SU-DHL-6 (cell line): ENCODE measurements around the gene VILL.

ENCODE experiments used
- H2AFZ ChIP-seq: fragments of 200-600 bp; sonication (generic); 2 replicates; pipeline ENCODE4 v1.6.1; 2014; ENCODE audit warnings: low read depth, mild to moderate bottlenecking, moderate library complexity, mixed read lengths, antibody characterized with exemption, low read length; ENCODE audit not compliant: severe bottlenecking
- H3F3A ChIP-seq: fragments of 200-600 bp; shearing (Covaris generic); 2 replicates; pipeline ENCODE4 v1.6.0; 2016; ENCODE audit warnings: antibody characterized with exemption, mild to moderate bottlenecking; ENCODE audit not compliant: insufficient read depth
- H3K27ac ChIP-seq: fragments of 200-600 bp; sonication (generic); 2 replicates; pipeline ENCODE4 v1.5.1; 2016; ENCODE audit warnings: low read depth, mild to moderate bottlenecking, low read length, moderate library complexity, mixed read lengths
- H3K27me3 ChIP-seq: fragments of 200-600 bp; sonication (generic), shearing (Covaris generic); 2 replicates; pipeline ENCODE4 v1.6.0; 2014; ENCODE audit warnings: mild to moderate bottlenecking, low read length
- H3K36me3 ChIP-seq: fragments of 200-600 bp; sonication (generic); 2 replicates; pipeline ENCODE4 v1.6.1; 2014; ENCODE audit warnings: mild to moderate bottlenecking, low read length, mixed read lengths
- H3K4me2 ChIP-seq: fragments of 300-600, 200-600 bp; shearing (Covaris generic), sonication (generic); 2 replicates; pipeline ENCODE4 v1.6.0; 2014; ENCODE audit warnings: low read length, low read depth, mild to moderate bottlenecking; ENCODE audit not compliant: poor library complexity, severe bottlenecking
- H3K4me3 ChIP-seq: fragments of 200-600 bp; sonication (generic); 2 replicates; pipeline ENCODE4 v1.5.1; 2014; ENCODE audit warnings: antibody characterized with exemption, low read length, mild to moderate bottlenecking, mixed read lengths; ENCODE audit not compliant: insufficient read depth, poor library complexity, severe bottlenecking
- H3K79me2 ChIP-seq: fragments of 200-600 bp; sonication (generic); 2 replicates; pipeline ENCODE4 v1.6.1; 2014; ENCODE audit warnings: mild to moderate bottlenecking, low read length, moderate library complexity; ENCODE audit not compliant: insufficient read depth
- H3K9ac ChIP-seq: fragments of 200-600 bp; sonication (generic); 2 replicates; pipeline ENCODE4 v1.7.0; 2014; ENCODE audit warnings: mild to moderate bottlenecking, low read length
- H3K9me2 ChIP-seq: fragments of 200-600 bp; sonication (generic); replicated peaks from 2 replicates; pipeline ENCODE4 v1.6.1; 2014; ENCODE audit warnings: low read length; ENCODE audit not compliant: insufficient read depth
- H3K9me3 ChIP-seq: fragments of 200-600 bp; sonication (generic); 2 replicates; pipeline ENCODE4 v1.6.1; 2014; ENCODE audit warnings: low read length, mixed read lengths; ENCODE audit not compliant: insufficient read depth
- H4K20me1 ChIP-seq: fragments of 200-600 bp; sonication (generic); 2 replicates; pipeline ENCODE4 v1.6.1; 2014; ENCODE audit warnings: low read depth, mild to moderate bottlenecking, antibody characterized with exemption, low read length, moderate library complexity, mixed read lengths
- EZH2phosphoT487 ChIP-seq: fragments of 200-600 bp; sonication (generic), shearing (Covaris generic); conservative IDR thresholded peaks from 2 replicates; pipeline ENCODE4 v1.6.1; 2018; ENCODE audit warnings: mild to moderate bottlenecking, antibody characterized with exemption, low read length, moderate library complexity, mixed read lengths
- TF ChIP-seq, protein P1 (sequence below): fragments of 200-600 bp; sonication (generic); IDR thresholded peaks from one replicate; pipeline ENCODE4 v1.5.1; 2017; ENCODE audit warnings: antibody characterized with exemption, mild to moderate bottlenecking, low read length, moderate library complexity; ENCODE audit not compliant: insufficient read depth, poor library complexity, severe bottlenecking

Gene VILL

DNA sequence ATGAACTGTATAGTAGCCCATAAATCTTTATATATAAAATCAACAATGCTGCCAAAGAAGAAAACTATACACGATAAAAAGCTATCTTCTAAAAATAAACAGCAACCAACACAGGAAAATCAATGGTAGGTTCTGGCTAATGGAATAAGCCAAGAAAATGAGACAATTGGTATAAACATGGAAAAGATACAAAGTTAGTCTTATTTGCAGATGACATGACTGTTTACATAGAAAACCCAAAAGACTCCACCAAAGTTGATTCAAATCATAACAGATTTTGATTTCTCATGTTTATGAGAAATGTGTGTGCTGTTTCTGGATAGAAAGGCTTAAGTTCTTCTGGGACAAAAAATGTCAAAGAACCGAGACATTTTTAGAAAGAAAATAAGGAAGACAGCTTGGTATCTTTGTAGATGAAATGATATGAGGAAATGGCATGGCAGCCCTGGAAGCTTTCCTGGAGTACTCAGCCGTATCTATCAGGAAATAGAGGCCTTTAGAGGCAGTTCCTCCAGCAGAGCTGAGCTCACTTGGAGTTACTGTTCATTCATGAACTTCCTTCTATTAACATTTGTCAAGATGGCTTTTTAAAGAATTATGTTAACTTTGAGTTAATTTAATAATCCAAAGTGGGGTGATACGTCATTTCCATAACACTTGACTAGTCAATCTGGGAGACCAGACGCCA is 36.7 kb upstream of the VILL start:
- H3K27me3 ChIP-seq, result no peaks in the 10 kb centered on the region
- no peak overlapping the region for H3K4me2 ChIP-seq
- H3K79me2 ChIP-seq, result no peaks in the 10 kb centered on the region
- H3K9me3 ChIP-seq, result no peaks in the 10 kb centered on the region
- H3K9me2 ChIP-seq, result no peaks in the 10 kb centered on the region
- no peaks in the 10 kb centered on the region for H3K36me3 ChIP-seq
- H3K9ac ChIP-seq, result no peak overlapping the region
- no peak for TF ChIP-seq EZH2phosphoT487
- TF ChIP-seq, protein P1, sequence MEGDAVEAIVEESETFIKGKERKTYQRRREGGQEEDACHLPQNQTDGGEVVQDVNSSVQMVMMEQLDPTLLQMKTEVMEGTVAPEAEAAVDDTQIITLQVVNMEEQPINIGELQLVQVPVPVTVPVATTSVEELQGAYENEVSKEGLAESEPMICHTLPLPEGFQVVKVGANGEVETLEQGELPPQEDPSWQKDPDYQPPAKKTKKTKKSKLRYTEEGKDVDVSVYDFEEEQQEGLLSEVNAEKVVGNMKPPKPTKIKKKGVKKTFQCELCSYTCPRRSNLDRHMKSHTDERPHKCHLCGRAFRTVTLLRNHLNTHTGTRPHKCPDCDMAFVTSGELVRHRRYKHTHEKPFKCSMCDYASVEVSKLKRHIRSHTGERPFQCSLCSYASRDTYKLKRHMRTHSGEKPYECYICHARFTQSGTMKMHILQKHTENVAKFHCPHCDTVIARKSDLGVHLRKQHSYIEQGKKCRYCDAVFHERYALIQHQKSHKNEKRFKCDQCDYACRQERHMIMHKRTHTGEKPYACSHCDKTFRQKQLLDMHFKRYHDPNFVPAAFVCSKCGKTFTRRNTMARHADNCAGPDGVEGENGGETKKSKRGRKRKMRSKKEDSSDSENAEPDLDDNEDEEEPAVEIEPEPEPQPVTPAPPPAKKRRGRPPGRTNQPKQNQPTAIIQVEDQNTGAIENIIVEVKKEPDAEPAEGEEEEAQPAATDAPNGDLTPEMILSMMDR, result no peak
- no peak overlapping the region for H3K27ac ChIP-seq
- H3K4me3 ChIP-seq, result no peak overlapping the region
- H4K20me1 ChIP-seq, result no peaks in the 10 kb centered on the region
- no peaks in the 10 kb centered on the region for H3F3A ChIP-seq
- no peak overlapping the region for H2AFZ ChIP-seq

DNA sequence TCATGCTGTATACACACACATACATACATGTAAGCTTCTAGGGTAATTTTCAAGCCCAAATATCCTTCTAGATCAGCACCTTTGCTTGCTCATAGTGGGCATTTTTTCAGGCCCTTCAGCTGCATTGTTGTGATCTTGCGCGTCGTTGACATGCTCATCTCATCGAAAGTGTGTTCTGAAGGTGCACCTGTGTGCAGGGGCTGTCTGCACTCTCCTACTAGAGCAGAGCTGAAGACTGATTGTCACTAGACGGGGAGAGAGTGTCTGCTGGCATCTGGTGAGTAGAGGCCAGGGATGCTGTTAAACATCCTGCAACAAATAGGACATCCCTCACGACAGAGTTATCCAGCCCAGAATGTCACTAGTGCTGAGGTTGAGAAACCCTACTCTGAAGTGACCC is 35.7 kb upstream of the VILL start:
- H3K4me2 ChIP-seq, result no peak overlapping the region
- no peaks in the 10 kb centered on the region for H3F3A ChIP-seq
- no peak overlapping the region for H3K4me3 ChIP-seq
- H3K79me2 ChIP-seq, result no peaks in the 10 kb centered on the region
- H3K36me3 ChIP-seq, result no peaks in the 10 kb centered on the region
- TF ChIP-seq, protein P1, result no peak
- TF ChIP-seq EZH2phosphoT487, result no peak
- H3K9me3 ChIP-seq, result no peaks in the 10 kb centered on the region
- no peaks in the 10 kb centered on the region for H4K20me1 ChIP-seq
- H2AFZ ChIP-seq, result no peak overlapping the region
- no peak overlapping the region for H3K27ac ChIP-seq
- H3K9ac ChIP-seq, result no peak overlapping the region
- no peaks in the 10 kb centered on the region for H3K27me3 ChIP-seq
- H3K9me2 ChIP-seq, result no peaks in the 10 kb centered on the region

DNA sequence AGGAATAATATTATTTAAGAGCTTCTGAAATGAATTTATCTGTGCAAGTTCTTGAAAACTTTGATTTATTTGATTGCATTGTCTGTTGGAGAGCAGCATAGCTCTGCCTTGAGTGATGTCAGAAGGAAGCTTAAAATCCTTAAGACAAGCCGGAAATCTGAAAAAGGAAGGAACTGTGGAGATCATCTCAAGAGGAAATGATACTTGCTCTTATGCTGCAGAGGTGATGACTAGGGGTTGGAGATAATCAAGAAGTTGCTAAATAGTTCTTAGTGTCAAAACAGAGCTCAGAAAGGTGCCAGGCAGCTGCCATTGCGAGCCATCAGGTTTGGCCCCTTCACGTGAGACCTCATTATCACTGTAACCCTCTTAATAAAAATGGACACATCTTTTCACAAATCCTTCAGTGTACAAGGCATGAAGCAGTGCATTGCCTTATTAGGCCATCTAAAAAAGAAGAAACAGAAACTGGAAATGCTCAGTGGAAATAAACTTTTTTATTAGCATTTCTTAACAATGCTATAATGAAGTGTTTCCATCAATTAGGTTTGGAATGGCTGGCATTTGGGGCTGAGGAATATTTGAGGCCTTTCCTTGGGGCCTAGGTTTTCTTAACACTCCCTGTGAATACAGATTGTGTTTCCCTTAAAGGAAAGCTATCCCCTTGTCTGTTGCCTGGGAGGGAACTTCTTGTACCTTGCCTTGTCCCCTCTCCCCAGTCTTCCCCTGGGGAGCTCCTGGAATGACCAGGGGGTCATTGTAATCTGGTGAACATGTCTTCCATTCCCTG is 34.5 kb upstream of the VILL start:
- Histone ChIP-seq H3K9ac (no peak overlapping the region), H3K36me3 (no peaks in the 10 kb centered on the region), H3K4me3 (no peak overlapping the region), H3F3A (no peaks in the 10 kb centered on the region), H3K79me2 (no peaks in the 10 kb centered on the region), H3K27me3 (no peaks in the 10 kb centered on the region), H3K9me3 (no peaks in the 10 kb centered on the region), H3K4me2 (no peak overlapping the region), H3K27ac (no peak overlapping the region), H3K9me2 (no peaks in the 10 kb centered on the region), H4K20me1 (no peaks in the 10 kb centered on the region), H2AFZ (no peak overlapping the region)
- no peak for TF ChIP-seq EZH2phosphoT487
- TF ChIP-seq, protein P1, result no peak
